ENCODE data around the gene MYH11.
"Not testable (repeated sequence)": the region's sequence is repeated elsewhere in the genome, so short reads cannot be mapped to it uniquely, and the experiment has no call there.

Gene MYH11

DNA sequence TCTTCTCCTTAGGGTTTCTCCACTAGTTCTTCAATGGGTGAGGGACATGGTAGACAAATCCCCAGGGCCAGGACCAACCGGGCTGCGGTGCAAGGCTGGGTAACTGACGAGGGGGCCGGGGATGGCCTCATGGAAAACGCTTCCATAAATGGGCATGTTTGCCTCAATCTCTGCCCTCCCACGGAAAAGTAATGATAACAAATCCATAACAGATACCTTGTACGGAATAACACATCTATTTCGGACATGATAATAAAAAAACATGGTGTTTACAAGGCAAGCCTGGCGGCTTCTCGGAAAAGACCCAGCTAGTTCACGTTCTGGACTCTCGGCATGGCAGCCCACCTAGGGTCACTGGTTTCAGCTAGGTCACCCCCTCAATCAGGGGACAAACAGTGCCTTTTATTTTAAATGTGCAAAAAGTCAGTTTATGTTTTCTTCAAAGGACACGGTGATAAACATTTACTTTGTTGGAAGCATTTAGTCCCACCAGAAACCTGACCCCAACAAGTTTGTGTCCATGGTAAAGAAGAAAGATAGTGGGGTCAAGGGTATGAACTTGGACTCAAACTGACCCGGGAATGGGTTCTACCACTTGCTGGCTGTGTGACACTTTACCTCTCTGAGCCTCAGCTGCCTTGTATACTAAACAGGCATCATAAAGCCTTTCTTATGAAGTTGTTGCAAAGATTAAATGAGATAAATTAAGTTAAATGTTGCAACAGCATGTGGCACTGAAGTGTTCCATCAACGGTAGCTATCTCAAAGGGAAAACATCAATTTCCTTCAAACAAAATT, 1.7 kb downstream of the MYH11 start:
- TF ChIP-seq, protein P1, sequence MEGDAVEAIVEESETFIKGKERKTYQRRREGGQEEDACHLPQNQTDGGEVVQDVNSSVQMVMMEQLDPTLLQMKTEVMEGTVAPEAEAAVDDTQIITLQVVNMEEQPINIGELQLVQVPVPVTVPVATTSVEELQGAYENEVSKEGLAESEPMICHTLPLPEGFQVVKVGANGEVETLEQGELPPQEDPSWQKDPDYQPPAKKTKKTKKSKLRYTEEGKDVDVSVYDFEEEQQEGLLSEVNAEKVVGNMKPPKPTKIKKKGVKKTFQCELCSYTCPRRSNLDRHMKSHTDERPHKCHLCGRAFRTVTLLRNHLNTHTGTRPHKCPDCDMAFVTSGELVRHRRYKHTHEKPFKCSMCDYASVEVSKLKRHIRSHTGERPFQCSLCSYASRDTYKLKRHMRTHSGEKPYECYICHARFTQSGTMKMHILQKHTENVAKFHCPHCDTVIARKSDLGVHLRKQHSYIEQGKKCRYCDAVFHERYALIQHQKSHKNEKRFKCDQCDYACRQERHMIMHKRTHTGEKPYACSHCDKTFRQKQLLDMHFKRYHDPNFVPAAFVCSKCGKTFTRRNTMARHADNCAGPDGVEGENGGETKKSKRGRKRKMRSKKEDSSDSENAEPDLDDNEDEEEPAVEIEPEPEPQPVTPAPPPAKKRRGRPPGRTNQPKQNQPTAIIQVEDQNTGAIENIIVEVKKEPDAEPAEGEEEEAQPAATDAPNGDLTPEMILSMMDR (IDR thresholded peaks at IDR 0.05; ENCODE audit: borderline replicate concordance, insufficient read depth, low read depth, low read length) = no peak
- no peak overlapping the region for H3K4me3 ChIP-seq (ENCODE audit: low read depth, low read length)

DNA sequence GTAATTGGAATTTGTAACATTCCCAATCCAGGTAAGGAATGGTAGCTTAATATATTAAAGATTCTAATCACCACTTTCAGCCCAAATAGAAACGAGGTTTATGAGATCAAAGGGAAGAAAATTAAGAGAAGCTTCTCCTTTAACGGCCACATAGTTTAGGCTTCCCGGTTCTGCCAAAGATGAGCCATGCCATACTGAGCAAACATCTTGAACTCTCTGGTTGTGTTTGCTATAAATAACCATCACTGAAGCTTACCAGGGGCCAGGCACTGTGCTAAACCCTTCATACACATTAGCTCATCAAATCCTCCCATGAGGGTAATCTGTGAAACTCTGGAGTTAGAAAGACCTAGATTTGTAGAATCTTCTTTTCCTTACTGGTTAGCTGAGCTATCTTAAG, 2.8 kb downstream of the MYH11 start:
- H3K4me3 ChIP-seq (ENCODE audit: low read depth, low read length) = no peak overlapping the region
- TF ChIP-seq, protein P1 (IDR thresholded peaks at IDR 0.05; ENCODE audit: borderline replicate concordance, insufficient read depth, low read depth, low read length) = no peak

DNA sequence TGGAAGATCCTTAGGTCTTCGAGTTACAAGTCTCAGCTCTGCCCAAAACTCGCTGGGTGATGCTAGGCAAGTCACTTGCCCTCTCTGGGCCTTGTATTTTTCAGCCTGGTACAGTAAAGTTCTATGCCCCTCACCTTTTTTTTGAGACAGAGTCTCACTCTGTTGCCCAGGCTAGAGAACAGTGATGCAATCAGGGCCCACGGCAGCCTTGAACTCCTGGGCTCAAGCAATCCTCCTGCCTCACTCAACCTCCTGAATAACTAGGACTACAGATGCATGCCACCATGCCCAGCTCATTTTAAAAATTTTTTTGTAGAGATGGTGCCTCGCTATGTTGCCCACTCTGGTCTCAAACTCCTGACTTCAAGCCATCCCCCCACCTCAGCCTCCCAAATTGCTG, 3.8 kb downstream of the MYH11 start:
- TF ChIP-seq, protein P1 (IDR thresholded peaks at IDR 0.05; ENCODE audit: borderline replicate concordance, insufficient read depth, low read depth, low read length) = no peak

DNA sequence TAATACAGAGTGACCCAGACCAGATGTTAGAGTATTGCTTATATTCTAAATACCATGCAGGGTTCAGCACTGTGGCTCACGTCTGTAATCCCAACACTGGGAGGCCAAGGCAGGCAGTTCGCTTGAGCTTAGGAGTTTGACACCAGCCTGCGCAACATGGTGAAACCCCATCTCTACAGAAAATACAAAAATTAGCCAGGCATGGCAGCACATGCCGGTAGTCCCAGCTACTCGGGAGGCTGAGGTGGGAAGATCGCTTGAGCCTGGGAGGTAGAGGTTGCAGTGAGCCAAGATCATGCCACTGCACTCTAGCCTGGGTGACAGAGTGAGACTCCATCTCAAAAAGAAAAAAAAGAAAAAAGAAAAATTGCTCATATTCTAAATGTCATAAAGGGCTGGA, 6.3 kb downstream of the MYH11 start:
- H3K4me3 ChIP-seq (ENCODE audit: low read depth, low read length) = not testable (repeated sequence)

More for the DNA sequence above, 3.8 kb downstream of the MYH11 start:
- H3K4me3 ChIP-seq (ENCODE audit: low read depth, low read length) = no peak overlapping the region

DNA sequence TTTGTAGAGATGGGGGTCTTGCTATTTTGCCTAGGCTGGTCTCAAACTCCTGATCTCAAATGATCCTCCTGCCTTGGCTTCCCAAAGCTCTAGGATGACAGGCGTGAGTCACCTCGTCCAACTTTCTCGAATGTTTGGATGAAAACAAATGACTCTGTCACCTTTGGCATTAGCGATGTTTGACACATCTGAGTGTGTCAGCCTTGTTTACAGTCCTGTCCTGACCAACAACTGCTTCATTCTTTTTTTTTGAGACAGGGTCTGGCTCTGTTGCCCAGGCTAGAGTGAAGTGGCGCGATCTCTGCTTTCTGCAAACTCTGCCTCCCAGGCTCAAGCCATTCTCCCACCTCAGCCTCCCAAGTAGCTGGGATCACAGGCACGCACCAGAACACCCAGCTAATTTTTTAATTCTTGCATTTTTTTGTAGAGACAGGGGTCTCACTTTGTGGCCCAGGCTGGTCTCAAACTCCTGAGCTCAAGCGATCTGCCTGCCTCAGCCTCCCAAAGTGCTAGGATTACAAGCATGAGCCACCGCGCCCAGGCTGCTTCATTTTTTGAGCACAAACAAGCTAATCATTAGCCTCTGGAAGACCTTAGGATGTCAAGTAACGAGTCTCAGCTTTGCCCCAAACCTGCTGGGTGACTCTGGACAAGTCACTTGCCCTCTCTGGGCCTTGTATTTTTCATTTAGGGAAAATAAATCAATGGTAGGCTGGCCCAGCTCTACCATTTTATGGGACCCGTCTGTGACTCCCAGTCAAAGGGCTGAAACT, 7.4 kb downstream of the MYH11 start:
- H3K4me3 ChIP-seq (ENCODE audit: low read depth, low read length) = no peak overlapping the region
- TF ChIP-seq, protein P1 (IDR thresholded peaks at IDR 0.05; ENCODE audit: borderline replicate concordance, insufficient read depth, low read depth, low read length) = no peak

DNA sequence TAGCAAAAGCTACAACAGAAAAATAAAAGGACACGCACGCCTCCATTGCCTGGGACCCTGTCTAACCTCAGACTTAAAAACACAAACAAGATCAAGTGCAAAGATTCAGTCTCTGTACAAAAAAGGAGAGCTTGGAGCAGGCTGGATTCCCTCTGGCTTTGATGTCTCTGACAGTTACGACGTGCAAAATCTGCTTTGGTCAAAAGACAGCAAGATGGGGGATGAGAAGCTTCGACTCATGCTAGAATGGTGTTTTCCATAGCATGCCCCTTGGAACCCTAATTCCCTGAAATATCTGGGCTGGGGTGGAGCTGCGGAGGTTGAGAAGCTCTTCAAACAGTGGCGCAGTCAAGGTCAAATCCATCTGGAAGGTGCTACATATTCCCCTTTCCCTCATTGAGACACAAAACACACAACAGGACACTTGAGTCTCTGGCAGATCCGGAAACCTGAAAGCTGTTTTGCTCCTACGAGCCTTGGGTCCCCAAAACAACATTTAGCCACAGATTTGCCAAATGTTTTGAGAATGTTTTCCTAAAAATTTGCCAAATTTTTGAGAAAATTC, 9.1 kb downstream of the MYH11 start:
- H3K4me3 ChIP-seq (ENCODE audit: low read depth, low read length) = no peak overlapping the region
- TF ChIP-seq, protein P1 (IDR thresholded peaks at IDR 0.05; ENCODE audit: borderline replicate concordance, insufficient read depth, low read depth, low read length) = no peak

DNA sequence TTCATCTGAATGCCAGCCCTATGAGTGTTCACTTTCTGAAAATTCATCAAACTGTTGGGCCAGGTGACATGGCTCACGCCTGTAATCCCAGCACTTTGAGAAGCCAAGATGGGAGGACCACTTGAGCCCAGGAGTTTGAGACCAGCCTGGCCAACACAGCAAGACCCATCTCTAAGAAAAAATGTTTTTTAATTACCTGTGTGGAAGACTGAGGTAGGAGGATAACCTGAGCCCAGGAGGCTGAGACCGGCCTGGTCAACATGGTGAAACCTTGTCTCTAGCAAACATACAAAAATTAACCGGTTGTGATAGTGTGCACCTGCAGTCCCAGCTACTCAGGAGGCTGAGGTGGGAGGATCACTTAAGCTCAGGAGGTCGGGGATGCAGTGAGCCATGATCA, 10.3 kb downstream of the MYH11 start:
- no peak overlapping the region for H3K4me3 ChIP-seq (ENCODE audit: low read depth, low read length)
- TF ChIP-seq, protein P1 (IDR thresholded peaks at IDR 0.05; ENCODE audit: borderline replicate concordance, insufficient read depth, low read depth, low read length) = no peak

Data from GM12875 (cell line).